Transverse colon (tissue), 4 donors: ENCODE data around the gene PLCD1.

ENCODE experiments used
- EP300 ChIP-seq: sonication (generic); formaldehyde crosslinking; IDR thresholded peaks from one replicate; pipeline ENCODE4 v1.6.1; 2017; ENCODE audit warnings: antibody characterized with exemption, low read depth
- POLR2A ChIP-seq: fragments of 450-650 bp; IDR thresholded peaks from one replicate; pipeline ENCODE4 v1.6.1; 2016; ENCODE audit warnings: antibody characterized with exemption, mild to moderate bottlenecking, moderate library complexity
- POLR2AphosphoS5 ChIP-seq, 3 donors: sonication (generic); formaldehyde crosslinking; IDR thresholded peaks; one replicate each; pipeline ENCODE4 v1.6.1; 2016; ENCODE audit warnings: antibody characterized with exemption in 3 of 3
- TF ChIP-seq, protein P1 (sequence below), 5 experiments: fragments of 200-600 bp in 3 of 5; fragments of 450-650 bp in 2 of 5; sonication (generic) in 3 of 5; IDR thresholded peaks; 1 replicate in 2 of 5; 2 replicates in 3 of 5; pipeline ENCODE4 v1.5.1; 2016 to 2017; ENCODE audit warnings: antibody characterized with exemption in 5 of 5, inconsistent platforms in 3 of 5, mild to moderate bottlenecking in 2 of 5, moderate library complexity in 1 of 5

DNA sequence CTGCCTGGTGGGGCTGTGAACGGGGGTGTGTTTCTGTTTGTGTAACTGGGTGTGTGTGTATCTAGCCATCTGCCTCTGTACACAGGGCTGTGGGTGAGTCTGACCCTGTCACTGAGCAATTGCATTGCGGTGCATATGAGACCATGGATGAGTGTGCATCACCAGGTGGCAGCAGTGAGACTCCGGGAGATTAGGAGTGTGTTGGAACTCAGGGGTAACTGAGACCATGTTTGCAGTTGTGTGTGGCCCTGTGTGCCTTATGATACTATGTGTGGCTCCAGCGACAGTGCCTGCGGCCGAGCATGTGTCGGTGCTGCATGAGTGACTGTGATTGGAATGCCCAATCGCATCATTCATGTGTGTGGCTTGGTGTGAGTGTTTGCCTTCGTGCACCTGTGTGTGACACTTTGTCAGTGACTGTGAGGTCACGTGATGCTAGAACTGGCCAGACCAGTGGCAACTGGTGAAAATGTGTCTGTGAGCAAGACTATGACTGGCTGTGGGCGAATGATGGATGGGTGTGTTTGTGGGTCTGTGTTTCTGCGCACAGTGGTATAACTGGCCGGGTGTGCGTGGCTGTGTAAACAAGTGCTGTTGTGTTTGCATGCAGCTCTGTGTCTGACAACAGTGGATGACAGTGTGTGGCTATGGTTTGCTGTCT lies 24.9 kb downstream of the PLCD1 start:
- TF ChIP-seq, protein P1, sequence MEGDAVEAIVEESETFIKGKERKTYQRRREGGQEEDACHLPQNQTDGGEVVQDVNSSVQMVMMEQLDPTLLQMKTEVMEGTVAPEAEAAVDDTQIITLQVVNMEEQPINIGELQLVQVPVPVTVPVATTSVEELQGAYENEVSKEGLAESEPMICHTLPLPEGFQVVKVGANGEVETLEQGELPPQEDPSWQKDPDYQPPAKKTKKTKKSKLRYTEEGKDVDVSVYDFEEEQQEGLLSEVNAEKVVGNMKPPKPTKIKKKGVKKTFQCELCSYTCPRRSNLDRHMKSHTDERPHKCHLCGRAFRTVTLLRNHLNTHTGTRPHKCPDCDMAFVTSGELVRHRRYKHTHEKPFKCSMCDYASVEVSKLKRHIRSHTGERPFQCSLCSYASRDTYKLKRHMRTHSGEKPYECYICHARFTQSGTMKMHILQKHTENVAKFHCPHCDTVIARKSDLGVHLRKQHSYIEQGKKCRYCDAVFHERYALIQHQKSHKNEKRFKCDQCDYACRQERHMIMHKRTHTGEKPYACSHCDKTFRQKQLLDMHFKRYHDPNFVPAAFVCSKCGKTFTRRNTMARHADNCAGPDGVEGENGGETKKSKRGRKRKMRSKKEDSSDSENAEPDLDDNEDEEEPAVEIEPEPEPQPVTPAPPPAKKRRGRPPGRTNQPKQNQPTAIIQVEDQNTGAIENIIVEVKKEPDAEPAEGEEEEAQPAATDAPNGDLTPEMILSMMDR (IDR thresholded peaks at IDR 0.05) = peak; percentile 54 to 91 (median 73)
- peak; percentile 62 for TF ChIP-seq EP300
- TF ChIP-seq POLR2AphosphoS5 (IDR thresholded peaks at IDR 0.05) = peak in 2 of 3 donors; percentile 46 to 70
- no peak for TF ChIP-seq POLR2A
